ENCODE results near the gene CNOT6.

- TF ChIP-seq SP1 (IDR thresholded peaks at IDR 0.05) (no peak), CTCF (IDR thresholded peaks at IDR 0.05; ENCODE audit: low read depth, low read length, missing input control) (no peak), GABPA (IDR thresholded peaks at IDR 0.05 in 1 of 2, conservative IDR thresholded peaks at IDR 0.05 in 1 of 2) (no peak), NR2F2 (IDR thresholded peaks at IDR 0.05) (no peak), TAF1 (conservative IDR thresholded peaks at IDR 0.05) (no peak), REST (IDR thresholded peaks at IDR 0.05) (no peak)
Measured at GRCh38 chr5:180474569-180474968, 19.6 kb upstream of the CNOT6 start.
